Stomach (tissue), 4 donors: ENCODE measurements around the gene ADGRG1.

Source experiments
- CTCF ChIP-seq, 7 experiments: fragments of 450-650 bp in 4 of 7; fragments of 200-600 bp in 3 of 7; sonication (generic) in 3 of 7; IDR thresholded peaks; one replicate each; pipeline ENCODE4 v1.5.1; 2016 to 2019; ENCODE audit warnings: antibody characterized with exemption in 7 of 7, control low read depth in 2 of 7, mild to moderate bottlenecking in 1 of 7
- POLR2A ChIP-seq, 4 donors: fragments of 450-650 bp; IDR thresholded peaks; one replicate each; pipeline ENCODE4 v1.6.1; 2016; ENCODE audit warnings: antibody characterized with exemption in 4 of 4, control low read depth in 2 of 4, mild to moderate bottlenecking in 1 of 4, moderate library complexity in 1 of 4

GRCh38 chr16:57667526-57668262 is 39.3 kb downstream of the ADGRG1 start:
- no peak for TF ChIP-seq CTCF (IDR thresholded peaks at IDR 0.05)
- no peak for TF ChIP-seq POLR2A (IDR thresholded peaks at IDR 0.05)
